IMR-90 (cell line): ENCODE data around the gene SIK3. TPM values are rescaled to one million over a fixed set of nuclear protein-coding genes. Genes with fewer than 3 reads are reported as not detected.
A peak's percentile ranks its signal among the peaks of the same experiment; 100 is the strongest.

Source experiments
- ATAC-seq: fragments of 200-7000 bp; cut with Tn5 transposase; 2 replicates; pipeline ENCODE4 v1.9.1; 2020; ENCODE audit warnings: low read depth, mild to moderate bottlenecking, moderate library complexity
- BruUV-seq: library from RNA; stranded (reverse); fragments of 400-500 nt; replicated peaks from 2 replicates; lab custom pipeline; 2021; lab: Mats Ljungman, UMichigan
- CTCF ChIA-PET: fragments of 300-600 bp; formaldehyde crosslinking; extraction: SDS; loops from one replicate; lab custom pipeline; 2021; ENCODE audit warnings: antibody characterized with exemption; lab: Yijun Ruan, JAX
- POLR2A ChIA-PET: fragments of 300-600 bp; sonication (Branson Sonifier 250); formaldehyde crosslinking; loops from one replicate; lab custom pipeline; 2022; ENCODE audit warnings: antibody characterized with exemption; ENCODE audit not compliant: unreplicated experiment; lab: Charles Lee
- DNase-seq: peaks from one replicate; pipeline ENCODE4 v3.0.0; 2013
- H2AFZ ChIP-seq: replicated peaks from 2 replicates; pipeline ENCODE3; 2013; ENCODE audit warnings: low read length, mild to moderate bottlenecking; ENCODE audit not compliant: poor library complexity
- H2AK5ac ChIP-seq: 2 replicates; pipeline ENCODE4 v1.6.1; 2013; ENCODE audit warnings: low read depth, low read length, inconsistent platforms
- H2AK9ac ChIP-seq: replicated peaks from 2 replicates; pipeline ENCODE3; 2013; ENCODE audit warnings: mild to moderate bottlenecking, low read depth, low read length, moderate library complexity; ENCODE audit not compliant: poor library complexity
- H2BK120ac ChIP-seq: 2 replicates; pipeline ENCODE4 v1.6.1; 2013; ENCODE audit warnings: low read depth, low read length, inconsistent platforms
- H2BK15ac ChIP-seq: 3 replicates; pipeline ENCODE4 v1.6.1; 2013; ENCODE audit warnings: low read depth, low read length, inconsistent platforms
- H2BK20ac ChIP-seq: 2 replicates; pipeline ENCODE4 v1.6.1; 2013; ENCODE audit warnings: low read depth, mild to moderate bottlenecking, inconsistent platforms, low read length, moderate library complexity
- H2BK5ac ChIP-seq: 2 replicates; pipeline ENCODE4 v1.6.1; 2013; ENCODE audit warnings: mild to moderate bottlenecking, low read depth, low read length, inconsistent platforms; ENCODE audit not compliant: poor library complexity, severe bottlenecking
- H3K14ac ChIP-seq: replicated peaks from 2 replicates; pipeline ENCODE4 v1.6.1; 2013; ENCODE audit warnings: low read depth, low read length, inconsistent platforms
- H3K18ac ChIP-seq: 2 replicates; pipeline ENCODE4 v1.6.1; 2013; ENCODE audit warnings: low read depth, low read length, control low read depth
- H3K23ac ChIP-seq: 2 replicates; pipeline ENCODE4 v1.6.1; 2013; ENCODE audit warnings: low read depth, low read length, inconsistent platforms
- H3K27ac ChIP-seq: 2 replicates; pipeline ENCODE4 v1.5.1; 2013; ENCODE audit warnings: mild to moderate bottlenecking, control low read depth, low read length; ENCODE audit not compliant: insufficient read depth
- H3K27me3 ChIP-seq: 2 replicates; pipeline ENCODE4 v1.6.1; 2013; ENCODE audit warnings: low read length; ENCODE audit not compliant: control insufficient read depth, insufficient read depth
- H3K36me3 ChIP-seq: 2 replicates; pipeline ENCODE4 v1.6.1; 2013; ENCODE audit warnings: low read length, mixed read lengths; ENCODE audit not compliant: control insufficient read depth, insufficient read depth
- H3K4ac ChIP-seq: 2 replicates; pipeline ENCODE4 v1.6.1; 2013; ENCODE audit warnings: low read depth, low read length, inconsistent platforms
- H3K4me1 ChIP-seq: 2 replicates; pipeline ENCODE4 v1.6.1; 2013; ENCODE audit warnings: low read length, mixed read lengths; ENCODE audit not compliant: control insufficient read depth, insufficient read depth
- H3K4me2 ChIP-seq: 2 replicates; pipeline ENCODE4 v1.6.1; 2013; ENCODE audit warnings: low read depth, mild to moderate bottlenecking, control low read depth, low read length, moderate library complexity
- H3K4me3 ChIP-seq: 2 replicates; pipeline ENCODE4 v1.5.1; 2013; ENCODE audit warnings: low read depth, mild to moderate bottlenecking, control low read depth, low read length, moderate library complexity; ENCODE audit not compliant: insufficient read depth
- H3K56ac ChIP-seq: 2 replicates; pipeline ENCODE4 v1.6.1; 2013; ENCODE audit warnings: low read length, inconsistent platforms; ENCODE audit not compliant: insufficient read depth; ENCODE audit errors: extremely low read depth
- H3K79me1 ChIP-seq, 2 experiments: 2 replicates each; pipeline ENCODE4 v1.6.1; 2013; ENCODE audit warnings: low read length in 2 of 2, inconsistent platforms in 1 of 2, low read depth in 1 of 2
- H3K9ac ChIP-seq: 2 replicates; pipeline ENCODE4 v1.6.1; 2013; ENCODE audit warnings: low read depth, low read length, control low read depth
- H3K9me1 ChIP-seq: 2 replicates; pipeline ENCODE4 v1.6.1; 2013; ENCODE audit warnings: low read length, inconsistent platforms; ENCODE audit not compliant: insufficient read depth
- H3K9me3 ChIP-seq: 2 replicates; pipeline ENCODE4 v1.6.1; 2013; ENCODE audit warnings: low read length; ENCODE audit not compliant: control insufficient read depth, insufficient read depth
- H4K20me1 ChIP-seq: 2 replicates; pipeline ENCODE4 v1.6.1; 2013; ENCODE audit warnings: low read length, inconsistent platforms; ENCODE audit not compliant: insufficient read depth
- H4K5ac ChIP-seq: 2 replicates; pipeline ENCODE4 v1.6.1; 2013; ENCODE audit warnings: mild to moderate bottlenecking, low read depth, low read length, control low read depth
- H4K8ac ChIP-seq, 2 experiments: 2 replicates each; pipeline ENCODE4 v1.6.1; 2013; ENCODE audit warnings: low read depth in 2 of 2, low read length in 2 of 2, control low read depth in 1 of 2, inconsistent platforms in 1 of 2
- H4K91ac ChIP-seq: 2 replicates; pipeline ENCODE4 v1.6.1; 2013; ENCODE audit warnings: low read depth, low read length, inconsistent platforms; ENCODE audit not compliant: insufficient read depth
- BHLHE40 ChIP-seq: fragments of 150-350 bp; IDR thresholded peaks from 2 replicates; pipeline ENCODE4 v1.6.1; 2016; ENCODE audit warnings: mild to moderate bottlenecking, low read depth, low read length
- CEBPB ChIP-seq: IDR thresholded peaks from 2 replicates; pipeline ENCODE4 v1.6.1; 2012; ENCODE audit warnings: low read depth, low read length, improper control_type of control experiment
- CHD1 ChIP-seq: IDR thresholded peaks from 2 replicates; pipeline ENCODE4 v1.6.1; 2012; ENCODE audit warnings: low read depth, low read length, improper control_type of control experiment
- CTCF ChIP-seq: conservative IDR thresholded peaks from 2 replicates; pipeline ENCODE4 v1.5.1; 2012; ENCODE audit warnings: mild to moderate bottlenecking, low read depth, low read length, improper control_type of control experiment
- ELK1 ChIP-seq: fragments of 150-350 bp; IDR thresholded peaks from 2 replicates; pipeline ENCODE4 v1.6.1; 2016; ENCODE audit warnings: low read depth, mild to moderate bottlenecking, low read length, moderate library complexity, borderline replicate concordance
- FOS ChIP-seq: fragments of 150-350 bp; IDR thresholded peaks from 2 replicates; pipeline ENCODE4 v1.6.1; 2016; ENCODE audit warnings: low read depth, low read length
- MAFK ChIP-seq: IDR thresholded peaks from 2 replicates; pipeline ENCODE4 v1.6.1; 2012; ENCODE audit warnings: low read depth, low read length, improper control_type of control experiment
- MAZ ChIP-seq: IDR thresholded peaks from 2 replicates; pipeline ENCODE4 v1.6.1; 2012; ENCODE audit warnings: low read depth, mild to moderate bottlenecking, low read length, improper control_type of control experiment, moderate library complexity, borderline replicate concordance
- MXI1 ChIP-seq: IDR thresholded peaks from 2 replicates; pipeline ENCODE4 v1.6.1; 2012; ENCODE audit warnings: low read depth, mild to moderate bottlenecking, low read length, moderate library complexity, borderline replicate concordance
- NFE2L2 ChIP-seq: fragments of 150-350 bp; IDR thresholded peaks from 2 replicates; pipeline ENCODE4 v1.6.1; 2016; ENCODE audit warnings: low read depth, mild to moderate bottlenecking, low read length
- POLR2A ChIP-seq: IDR thresholded peaks from 2 replicates; pipeline ENCODE4 v1.6.1; 2012; ENCODE audit warnings: mild to moderate bottlenecking, low read depth, low read length
- RAD21 ChIP-seq: IDR thresholded peaks from 2 replicates; pipeline ENCODE4 v1.6.1; 2012; ENCODE audit warnings: low read length, improper control_type of control experiment
- RCOR1 ChIP-seq: IDR thresholded peaks from 2 replicates; pipeline ENCODE4 v1.6.1; 2012; ENCODE audit warnings: mild to moderate bottlenecking, low read length, improper control_type of control experiment; ENCODE audit not compliant: insufficient replicate concordance
- RFX5 ChIP-seq: IDR thresholded peaks from 2 replicates; pipeline ENCODE4 v1.8.0; 2012; ENCODE audit warnings: low read depth, mild to moderate bottlenecking, low read length, moderate library complexity
- SMC3 ChIP-seq: fragments of 150-350 bp; IDR thresholded peaks from 2 replicates; pipeline ENCODE4 v1.6.1; 2016; ENCODE audit warnings: low read depth, mild to moderate bottlenecking, antibody characterized with exemption, low read length, moderate library complexity
- USF2 ChIP-seq: fragments of 150-350 bp; IDR thresholded peaks from 2 replicates; pipeline ENCODE4 v1.6.1; 2017; ENCODE audit warnings: mild to moderate bottlenecking, antibody characterized with exemption, low read length, low read depth
- WGBS, 2 experiments: methylation state at CpG; one replicate each; pipeline versions ENCODE4 v1.1.5 to v1.1.7; 2013; ENCODE audit warnings: missing lambda C conversion rate in 2 of 2; ENCODE audit not compliant: insufficient read length in 1 of 2; ENCODE audit errors: extremely low coverage in 2 of 2; 5-methylcytosine and 5-hydroxymethylcytosine counted together
- dilution Hi-C: fragments of 300-500 bp; cut with HindIII; formaldehyde crosslinking; loops from one replicate; pipeline ENCODE4 v1.14.3; 2018; ENCODE audit warnings: low sequenced_read_pairs; ENCODE audit not compliant: unreplicated experiment
- in situ Hi-C: fragments of 300-500 bp; cut with MboI; formaldehyde crosslinking; loops from 3 replicates; pipeline ENCODE4 v1.14.3; 2019; ENCODE audit warnings: low sequenced_read_pairs, inconsistent platforms, mixed read lengths
- intact Hi-C: fragments of 100-400 bp; cut with micrococcal nuclease; formaldehyde crosslinking; loops from 2 replicates; pipeline ENCODE4 v1.10.0; 2022
- polyA plus RNA-seq, 3 experiments: library from polyadenylated mRNA; depleted of rRNA; stranded (reverse); fragments of >200 nt; gene quantifications; 2 replicates each; pipeline ENCODE4 v1.2.3, GENCODE V29; 2012; ENCODE audit warnings: low replicate concordance in 1 of 3
- total RNA-seq: library from RNA; depleted of rRNA; stranded (reverse); fragments of >200 nt; gene quantifications from 2 replicates; pipeline ENCODE4 v1.2.3, GENCODE V29; 2012

SIK3 gene
- total and polyA plus RNA-seq, 2 of the 4 experiments (the other 2 are of a cell fraction): 8.2 to 9.1 TPM

- Histone ChIP-seq H3K36me3 (peaks cover 34% of the 10 kb centered on the region), H3K56ac (no peak overlapping the region), H3K4me2 (no peak overlapping the region), H2BK20ac (no peak overlapping the region), H3K14ac (no peak overlapping the region), H3K79me1 (no peaks in the 10 kb centered on the region), H2BK120ac (no peak overlapping the region), H3K9me1 (peaks cover 9% of the 10 kb centered on the region), H3K23ac (no peak overlapping the region), H4K8ac (no peak overlapping the region), H3K27me3 (no peaks in the 10 kb centered on the region), H3K9ac (no peak overlapping the region), H2AFZ (no peak overlapping the region), H2AK9ac (no peak overlapping the region), H3K4ac (no peak overlapping the region), H3K18ac (no peak overlapping the region), H2BK5ac (no peak overlapping the region), H3K27ac (no peak overlapping the region), H3K4me1 (peaks cover 12% of the 10 kb centered on the region), H2BK15ac (no peak overlapping the region), H2AK5ac (no peak overlapping the region), H4K91ac (no peak overlapping the region), H4K5ac (no peak overlapping the region), H3K4me3 (no peak overlapping the region), H4K20me1 (no peaks in the 10 kb centered on the region), H3K9me3 (no peaks in the 10 kb centered on the region)
- in situ Hi-C loops (no loop called here), intact Hi-C loops (no loop called here), dilution Hi-C loops (no loop called here)
- ChIA-PET CTCF (no interaction called here), POLR2A (interaction anchor here (0.5 kb wide), 1 partner anchor 252 kb away, joined by 3 read pairs; no protein-coding TSS in a partner anchor)
- DNase-seq: peak; percentile 48
- BruUV-seq: no TSS peak
- 80% methylated on average over 5 of the region's 5 CpGs; no CpG with 5 or more reads in 1 of the 2 experiments for WGBS, 2 experiments
- no peak for ATAC-seq
- TF ChIP-seq CEBPB (no peak), MXI1 (no peak), CHD1 (no peak), SMC3 (no peak), MAZ (no peak), FOS (no peak), CTCF (no peak), USF2 (no peak), BHLHE40 (no peak), RAD21 (no peak), NFE2L2 (no peak), POLR2A (no peak), RFX5 (no peak), MAFK (no peak), ELK1 (no peak), RCOR1 (no peak)
Observed at GRCh38 chr11:116864531-116864930, 233.7 kb downstream of the SIK3 start.
